ENCODE measurements around the gene TSPAN6. TPM values are rescaled to one million over a fixed set of nuclear protein-coding genes. Genes with fewer than 3 reads are reported as not detected.
A peak's percentile ranks its signal among the peaks of the same experiment; 100 is the strongest.

Gene TSPAN6
- total RNA-seq, 1 experiment from 2014 or later, result 52.2 TPM

GRCh38 chrX:100648458-100649417 is 12.1 kb upstream of the TSPAN6 start:
- ChIA-PET CTCF (interaction anchor here (0.9 kb wide), 1 partner anchor 34 kb away, joined by 3 read pairs; no protein-coding TSS in a partner anchor), POLR2A (ENCODE audit: unreplicated experiment) (interaction anchor here (0.5 to 1.1 kb wide), 4 partner anchors 13 to 280 kb away, joined by 3 to 9 read pairs (median 6); partner anchors contain the start of gene XKRX)
- Histone ChIP-seq H3K27me3 (ENCODE audit: insufficient read depth, low read depth) (no peaks in the 10 kb centered on the region), H3K4me2 (peak overlapping the region; percentile 88), H3K9me3 (ENCODE audit: insufficient read depth, low read depth) (no peaks in the 10 kb centered on the region), H3F3A (ENCODE audit: insufficient read depth, low read depth) (peaks cover 62% of the 10 kb centered on the region), H3K79me2 (ENCODE audit: low read depth) (peaks cover 38% of the 10 kb centered on the region), H2AFZ (no peak overlapping the region), H3K4me1 (replicated peaks; ENCODE audit: insufficient read depth) (peaks cover 60% of the 10 kb centered on the region), H4K20me1 (ENCODE audit: insufficient read depth) (no peaks in the 10 kb centered on the region; the same call in 1 of the 2 replicates), H3K4me3 (peak overlapping the region; percentile 97; the same call in 1 of the 2 replicates), H3K9me2 (ENCODE audit: insufficient read depth) (no peaks in the 10 kb centered on the region), H3K36me3 (ENCODE audit: low read depth) (peaks cover 37% of the 10 kb centered on the region), H3K27ac (peak overlapping the region; percentile 94)
- BruUV-seq (replicated peaks), result no TSS peak
- peak in 1 of 2 experiments; percentile 70 for DNase-seq
- TF ChIP-seq CTCF (conservative IDR thresholded peaks at IDR 0.05) (no peak), EZH2 (IDR thresholded peaks at IDR 0.05; ENCODE audit: low read depth) (no peak)
- intact Hi-C loops (cut with micrococcal nuclease; ENCODE audit: unreplicated experiment), result loop anchor here (5.0 kb wide), 1 partner anchor 759 kb away; the partner anchor contains the start of genes GLA and HNRNPH2

- Histone ChIP-seq H3K4me2 (peak overlapping the region; percentile 88), H3K4me3 (peak overlapping the region; percentile 97; the same call in 1 of the 2 replicates), H3F3A (ENCODE audit: insufficient read depth, low read depth) (peaks cover 72% of the 10 kb centered on the region), H3K9me2 (ENCODE audit: insufficient read depth) (no peaks in the 10 kb centered on the region), H3K27me3 (ENCODE audit: insufficient read depth, low read depth) (no peaks in the 10 kb centered on the region), H3K79me2 (ENCODE audit: low read depth) (peaks cover 38% of the 10 kb centered on the region), H3K36me3 (ENCODE audit: low read depth) (peaks cover 32% of the 10 kb centered on the region), H2AFZ (no peak overlapping the region), H3K4me1 (replicated peaks; ENCODE audit: insufficient read depth) (peaks cover 70% of the 10 kb centered on the region), H3K27ac (peak overlapping the region; percentile 94), H3K9me3 (ENCODE audit: insufficient read depth, low read depth) (no peaks in the 10 kb centered on the region), H4K20me1 (ENCODE audit: insufficient read depth) (no peaks in the 10 kb centered on the region)
- no peak for DNase-seq
- intact Hi-C loops (cut with micrococcal nuclease; ENCODE audit: unreplicated experiment), result loop anchor here (5.0 kb wide), 1 partner anchor 760 kb away; the partner anchor contains the start of genes GLA and HNRNPH2
- no TSS peak for BruUV-seq (replicated peaks)
- ChIA-PET CTCF (no interaction called here), POLR2A (ENCODE audit: unreplicated experiment) (interaction anchor here (0.6 kb wide), 1 partner anchor 164 kb away, joined by 3 read pairs; no protein-coding TSS in a partner anchor)
- TF ChIP-seq EZH2 (IDR thresholded peaks at IDR 0.05; ENCODE audit: low read depth) (no peak), CTCF (conservative IDR thresholded peaks at IDR 0.05) (no peak)
These were observed 11.1 kb upstream of the TSPAN6 start for GRCh38 chrX:100647739-100648138.

GRCh38 chrX:100647095-100647494 is 10.5 kb upstream of the TSPAN6 start:
- Histone ChIP-seq H3K9me3 (ENCODE audit: insufficient read depth, low read depth) (no peaks in the 10 kb centered on the region), H2AFZ (no peak overlapping the region), H3K4me3 (peak overlapping the region; percentile 97; the same call in 1 of the 2 replicates), H3K27me3 (ENCODE audit: insufficient read depth, low read depth) (no peaks in the 10 kb centered on the region), H4K20me1 (ENCODE audit: insufficient read depth) (no peaks in the 10 kb centered on the region), H3K27ac (peak overlapping the region; percentile 94), H3K36me3 (ENCODE audit: low read depth) (peaks cover 29% of the 10 kb centered on the region), H3K79me2 (ENCODE audit: low read depth) (peaks cover 38% of the 10 kb centered on the region), H3K9me2 (ENCODE audit: insufficient read depth) (no peaks in the 10 kb centered on the region), H3F3A (ENCODE audit: insufficient read depth, low read depth) (peaks cover 77% of the 10 kb centered on the region), H3K4me1 (replicated peaks; ENCODE audit: insufficient read depth) (peaks cover 77% of the 10 kb centered on the region), H3K4me2 (peak overlapping the region; percentile 88)
- POLR2A ChIA-PET (ENCODE audit: unreplicated experiment), result no interaction called here
- CTCF ChIA-PET, result interaction anchor here (0.9 kb wide), 1 partner anchor 10 kb away, joined by 4 read pairs; the partner anchor contains the start of gene TSPAN6
- BruUV-seq (replicated peaks), result no TSS peak
- no peak for DNase-seq
- no peak for TF ChIP-seq EZH2 (IDR thresholded peaks at IDR 0.05; ENCODE audit: low read depth)
- TF ChIP-seq CTCF (conservative IDR thresholded peaks at IDR 0.05), result no peak
- intact Hi-C loops (cut with micrococcal nuclease; ENCODE audit: unreplicated experiment), result loop anchor here (5.0 kb wide), 1 partner anchor 760 kb away; the partner anchor contains the start of genes GLA and HNRNPH2

All from PC-9 (cell line).